ENCODE results near the gene CHMP1B.
"Not testable (repeated sequence)": the region's sequence is repeated elsewhere in the genome, so short reads cannot be mapped to it uniquely, and the experiment has no call there.

CHMP1B gene

DNA sequence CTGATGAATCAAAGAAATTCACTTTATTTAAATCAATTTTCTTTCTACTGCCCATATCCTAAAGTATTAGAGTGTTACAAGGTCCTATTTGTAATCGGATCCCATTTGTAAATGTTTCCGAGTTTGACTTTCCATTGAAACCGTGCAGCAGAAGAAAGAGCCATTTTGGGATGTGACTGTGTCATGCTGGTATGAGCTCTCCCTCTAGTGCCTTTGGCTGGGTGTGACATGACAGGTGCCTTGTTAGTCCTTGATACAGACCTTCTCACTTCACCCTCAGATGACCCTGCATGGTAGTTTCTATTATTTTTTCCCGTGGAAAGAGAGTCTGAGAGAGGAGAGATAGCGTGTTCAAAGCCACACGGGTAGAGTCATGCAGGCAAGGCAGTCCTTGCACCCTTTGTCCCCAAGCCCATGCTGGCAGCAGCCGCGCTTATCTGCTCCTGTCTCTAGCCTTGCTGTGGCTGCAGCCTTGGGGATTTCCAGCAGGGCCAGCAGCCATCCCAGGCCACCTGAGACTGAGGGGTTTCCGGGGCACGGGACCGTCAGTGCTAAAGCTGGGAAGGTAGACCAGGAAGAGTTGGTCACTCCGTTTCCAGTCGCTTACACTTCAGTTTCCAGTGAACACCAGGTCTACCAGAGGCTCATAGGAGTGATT is 21.4 kb downstream of the CHMP1B start:
- no peak for DNase-seq

DNA sequence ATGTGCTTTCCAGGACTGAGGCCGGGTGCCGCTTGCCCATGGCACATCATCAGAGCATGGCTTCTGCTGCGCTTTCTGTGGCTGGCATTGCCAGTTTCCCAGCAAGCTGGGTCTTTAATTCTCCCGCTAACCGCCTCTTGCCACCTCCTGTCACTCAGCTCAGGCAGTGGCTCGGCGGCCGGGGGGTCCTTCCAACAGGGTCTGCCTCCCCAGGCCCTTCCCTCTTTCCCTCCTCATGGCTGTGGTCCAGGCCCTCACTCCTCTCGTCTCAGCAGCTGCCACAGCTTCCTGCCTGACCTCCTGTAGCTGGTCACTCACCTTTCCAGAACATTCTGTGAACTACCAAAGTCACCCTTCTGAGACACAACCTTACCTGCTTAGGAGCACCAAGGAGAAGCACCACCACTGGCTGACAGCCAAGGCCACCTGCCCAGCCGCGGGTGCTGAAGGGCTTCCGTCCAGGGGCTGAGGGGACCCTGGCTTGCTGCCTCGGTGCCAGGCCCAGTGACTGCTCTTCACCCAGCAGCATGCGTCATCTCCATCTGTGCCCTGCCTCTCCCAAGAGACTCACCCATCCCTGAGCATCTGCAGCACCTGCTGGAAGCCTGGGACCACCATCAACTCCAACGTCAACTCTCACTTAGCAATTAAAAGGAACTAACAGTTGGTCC is 22.6 kb downstream of the CHMP1B start:
- no peak for DNase-seq

DNA sequence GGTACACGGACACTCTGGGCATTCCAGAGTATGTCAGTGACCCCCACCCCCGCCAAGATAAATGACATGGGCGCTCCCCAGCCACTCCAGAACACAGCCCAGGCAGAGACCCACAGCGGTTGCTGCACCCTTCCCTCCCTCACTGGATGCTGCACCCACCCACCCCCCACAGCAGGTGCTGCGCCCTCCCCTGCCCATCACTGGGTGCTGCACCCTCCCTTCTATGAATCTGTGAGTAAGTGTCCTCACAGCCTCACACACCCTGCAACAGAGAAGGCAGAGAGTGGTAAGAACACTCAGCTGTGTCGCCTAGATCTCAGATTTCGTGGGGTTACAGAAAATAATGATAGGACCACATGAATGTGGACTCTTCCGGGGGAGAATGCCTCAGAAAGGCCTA is 23.5 kb downstream of the CHMP1B start:
- DNase-seq, result no peak

GRCh38 chr18:11877497-11878135 is 26.4 kb downstream of the CHMP1B start:
- DNase-seq, result no peak

GRCh38 chr18:11880586-11881304 is 29.5 kb downstream of the CHMP1B start:
- no peak for DNase-seq

DNA sequence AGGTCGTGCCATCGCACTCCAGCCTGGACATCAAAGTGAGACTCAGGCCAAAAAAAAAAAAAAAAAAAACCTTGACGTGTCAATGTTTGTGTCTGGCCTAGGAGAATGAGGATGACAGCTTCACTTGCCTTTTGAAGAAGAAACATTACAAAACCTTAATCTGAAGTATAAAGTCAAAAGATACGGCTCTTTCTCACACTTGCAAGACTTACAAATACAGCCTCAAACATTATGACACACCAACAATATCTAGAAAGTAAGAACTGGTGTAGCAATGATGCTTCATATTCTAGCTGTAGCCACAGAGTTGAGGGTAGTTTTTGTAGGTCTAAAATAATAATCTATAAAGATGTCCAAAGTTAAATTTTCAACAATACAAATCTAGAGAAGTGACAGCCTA is 31.4 kb downstream of the CHMP1B start:
- no peak for DNase-seq

GRCh38 chr18:11883153-11883552 is 31.9 kb downstream of the CHMP1B start:
- DNase-seq, result no peak

DNA sequence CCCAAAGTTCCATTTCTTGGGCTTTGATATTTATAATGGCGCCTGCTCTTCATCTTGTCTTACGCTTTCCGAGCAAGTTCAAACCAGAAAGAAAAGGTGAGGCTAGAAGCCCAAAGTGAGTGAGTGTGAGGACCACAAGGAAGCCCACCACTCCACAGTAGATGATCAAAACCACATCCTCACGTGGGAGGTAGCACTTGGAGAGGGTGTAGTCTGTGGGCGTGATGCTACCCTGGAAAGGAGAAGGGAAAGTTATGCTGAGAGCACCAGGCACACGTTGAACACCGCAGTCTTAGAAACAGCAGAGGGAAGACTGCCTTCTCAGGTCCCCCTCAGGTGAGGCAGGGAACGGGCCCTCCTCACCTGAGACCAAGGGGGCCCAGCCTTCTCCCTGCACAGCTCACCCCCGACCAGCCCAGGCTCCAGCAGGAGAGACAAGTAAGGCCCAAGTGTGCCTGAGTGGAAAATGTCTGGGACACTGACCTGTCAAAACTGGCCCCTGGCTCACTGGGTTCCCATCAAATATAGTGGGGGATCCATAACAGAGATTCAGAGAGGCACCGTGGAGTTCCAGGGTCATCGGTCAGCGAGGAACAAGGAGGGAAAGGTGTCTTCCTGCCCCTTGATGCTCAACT is 33.3 kb downstream of the CHMP1B start:
- no peak for DNase-seq

DNA sequence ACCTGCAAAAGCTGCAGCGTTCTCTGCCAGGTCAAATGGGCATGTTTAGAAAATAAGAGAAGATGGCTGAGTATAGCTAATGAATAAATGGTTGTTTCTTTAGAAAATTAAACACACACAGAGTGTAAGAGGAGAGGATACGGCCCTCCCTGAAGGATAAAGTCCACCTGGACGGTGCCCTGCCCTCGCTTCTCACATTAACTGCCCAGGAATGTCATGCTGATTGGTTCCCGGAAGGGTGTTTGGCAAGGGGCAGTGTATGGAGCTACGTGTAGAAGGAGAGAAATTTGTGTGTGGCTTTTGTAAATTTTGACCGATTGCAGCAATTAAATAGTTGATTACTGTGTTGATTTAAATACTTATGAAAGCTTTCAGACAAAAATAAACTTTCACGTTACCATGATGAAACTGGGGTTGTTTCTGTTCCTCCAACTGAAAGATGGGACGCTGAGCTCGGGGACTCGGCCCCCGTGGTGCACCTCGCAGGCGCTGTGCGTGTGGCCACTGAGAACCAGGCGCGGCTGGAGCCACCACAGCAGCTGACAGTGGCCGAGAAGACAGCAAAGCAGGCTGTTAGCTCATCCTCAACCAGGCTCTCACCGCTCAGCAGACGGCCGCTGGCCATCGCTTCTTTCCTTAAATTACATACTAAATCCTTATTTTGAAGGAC is 34.2 kb downstream of the CHMP1B start:
- no peak for DNase-seq

GRCh38 chr18:11886577-11887110 is 35.4 kb downstream of the CHMP1B start:
- DNase-seq, result no peak

GRCh38 chr18:11887328-11888128 is 36.3 kb downstream of the CHMP1B start:
- DNase-seq, result no peak

DNA sequence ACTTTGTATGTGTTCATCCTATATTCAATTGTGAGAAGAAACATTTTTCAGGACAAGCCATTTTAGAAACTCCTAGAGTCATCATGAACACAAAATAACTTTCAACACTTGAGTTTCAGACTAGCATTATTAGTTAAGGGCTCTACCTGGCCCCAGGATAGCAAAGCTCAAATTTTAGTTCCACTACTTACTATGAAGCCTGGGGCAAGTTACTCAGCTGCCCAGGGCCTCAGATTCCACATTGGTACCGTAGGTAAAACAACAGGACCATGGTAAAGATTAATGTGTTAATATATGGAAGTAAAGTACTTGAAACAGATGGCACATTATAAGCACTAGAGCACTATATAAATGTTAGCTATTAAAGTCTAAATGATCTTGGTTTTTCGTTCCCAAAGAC is 37.5 kb downstream of the CHMP1B start:
- no peak for DNase-seq

DNA sequence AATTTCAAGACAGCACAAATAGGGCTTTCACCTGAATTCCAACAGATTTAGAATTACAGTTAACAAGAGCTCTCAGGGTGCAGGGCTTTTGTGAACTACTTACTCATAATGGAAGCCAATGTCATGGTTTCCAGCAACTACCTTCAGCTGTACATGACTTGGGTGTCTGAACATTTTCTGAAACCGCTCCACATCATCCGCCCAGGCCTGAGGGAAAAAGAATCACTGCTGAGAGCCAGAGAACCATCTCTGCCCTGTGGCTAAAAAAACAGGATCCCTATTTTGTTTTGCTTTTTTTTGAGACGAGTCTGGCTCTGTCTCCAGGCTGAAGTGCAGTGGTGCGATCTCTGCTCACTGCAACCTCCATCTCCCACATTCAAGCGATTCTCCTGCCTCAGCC is 38.1 kb downstream of the CHMP1B start:
- DNase-seq, result no peak

DNA sequence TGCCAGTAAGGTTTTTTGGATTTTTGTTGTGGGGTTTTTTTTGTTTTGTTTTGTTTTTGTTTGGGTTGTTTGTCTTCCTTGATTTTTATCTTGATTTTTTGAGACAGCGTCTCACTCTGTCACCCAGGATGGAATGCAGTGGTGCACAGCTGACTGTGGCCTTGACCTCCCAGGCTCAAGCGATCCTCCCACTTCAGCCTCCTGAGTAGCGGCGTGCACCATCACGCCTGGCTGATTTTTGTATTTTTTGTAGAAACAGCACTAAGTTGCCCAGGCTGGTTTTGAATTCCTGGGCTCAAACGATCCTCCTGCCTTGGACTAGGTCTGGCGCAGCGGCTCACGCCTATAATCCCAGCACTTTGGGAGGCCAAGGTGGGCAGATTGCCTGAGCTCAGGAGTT is 40.5 kb downstream of the CHMP1B start:
- no peak for DNase-seq

GRCh38 chr18:11892438-11892837 is 41.2 kb downstream of the CHMP1B start:
- not testable (repeated sequence) for DNase-seq

DNA sequence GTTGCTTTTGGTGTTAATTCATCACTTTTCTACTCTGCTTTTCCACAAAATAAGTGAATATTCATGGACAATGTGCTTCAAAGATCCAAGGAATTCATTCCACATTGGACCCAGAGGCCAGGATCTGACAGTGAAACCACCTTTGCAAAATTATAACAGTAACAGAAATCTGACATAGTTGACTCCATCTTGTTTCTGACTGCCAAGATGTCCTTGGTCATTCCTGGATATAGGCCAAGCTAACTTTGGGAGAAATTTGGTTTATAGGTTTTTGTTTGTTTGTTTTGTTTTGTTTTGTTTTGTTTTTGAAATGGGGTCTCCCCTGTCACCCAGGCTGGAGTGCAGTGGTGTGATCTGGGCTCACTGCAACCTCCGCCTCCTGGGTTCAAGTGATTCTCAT is 46.6 kb downstream of the CHMP1B start:
- DNase-seq, result no peak

GRCh38 chr18:11899063-11899462 is 47.9 kb downstream of the CHMP1B start:
- DNase-seq, result no peak

GRCh38 chr18:11901826-11902438 is 50.7 kb downstream of the CHMP1B start:
- no peak for DNase-seq

DNA sequence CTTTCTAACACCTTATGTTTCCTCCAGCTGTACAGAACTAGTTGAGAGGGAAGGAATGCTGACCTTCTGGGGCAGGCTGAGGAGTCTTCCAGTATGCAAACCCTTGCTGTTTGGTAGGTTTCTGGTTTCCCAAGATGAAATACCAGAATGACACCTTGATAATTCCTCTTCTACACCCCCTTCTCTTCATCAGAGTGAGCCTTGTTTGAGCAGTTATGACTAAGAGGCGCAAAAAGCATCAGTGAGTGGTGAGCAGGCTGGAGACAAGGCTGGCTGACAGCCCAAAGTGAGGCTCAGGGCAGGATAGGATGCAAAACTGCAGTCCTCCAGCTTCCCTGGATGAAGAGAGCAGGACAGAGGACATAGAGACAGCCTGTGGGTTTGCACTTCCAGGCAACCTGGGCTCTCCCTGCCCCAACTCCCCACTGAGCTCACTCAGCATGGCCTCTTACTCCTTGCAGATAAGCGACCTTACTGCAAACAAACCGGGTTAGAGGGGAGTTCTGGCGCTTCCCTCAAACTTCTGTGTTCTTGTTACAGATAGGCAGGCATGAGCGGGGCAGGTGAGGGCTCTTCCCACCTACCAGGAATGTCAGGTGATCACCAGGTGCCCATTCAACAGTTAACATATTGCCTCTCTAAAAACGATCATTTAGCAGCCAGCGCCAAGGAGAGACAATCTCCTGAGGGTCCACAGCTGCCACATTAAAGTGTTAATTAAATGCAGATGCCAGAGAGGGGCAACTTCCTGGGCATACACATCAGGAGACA is 51.5 kb downstream of the CHMP1B start:
- no peak for DNase-seq
